Fibroblast of mammary gland (primary cell): ENCODE results near the gene PRKN.
A peak's percentile ranks its signal among the peaks of the same experiment; 100 is the strongest.

Experiments used
- DNase-seq: peaks from one replicate; pipeline ENCODE4 v3.0.0-alpha.2; 2010; ENCODE audit warnings: low read depth
- H3K4me3 ChIP-seq: 2 replicates; pipeline ENCODE4 v1.5.1; 2011; ENCODE audit warnings: low read depth, mild to moderate bottlenecking, low read length, moderate library complexity; ENCODE audit not compliant: control insufficient read depth
- TF ChIP-seq, protein P1 (sequence below): conservative IDR thresholded peaks from 2 replicates; pipeline ENCODE4 v1.5.1; 2011; ENCODE audit warnings: low read depth, low read length, inconsistent platforms; ENCODE audit not compliant: control insufficient read depth, insufficient read depth

PRKN gene

DNA sequence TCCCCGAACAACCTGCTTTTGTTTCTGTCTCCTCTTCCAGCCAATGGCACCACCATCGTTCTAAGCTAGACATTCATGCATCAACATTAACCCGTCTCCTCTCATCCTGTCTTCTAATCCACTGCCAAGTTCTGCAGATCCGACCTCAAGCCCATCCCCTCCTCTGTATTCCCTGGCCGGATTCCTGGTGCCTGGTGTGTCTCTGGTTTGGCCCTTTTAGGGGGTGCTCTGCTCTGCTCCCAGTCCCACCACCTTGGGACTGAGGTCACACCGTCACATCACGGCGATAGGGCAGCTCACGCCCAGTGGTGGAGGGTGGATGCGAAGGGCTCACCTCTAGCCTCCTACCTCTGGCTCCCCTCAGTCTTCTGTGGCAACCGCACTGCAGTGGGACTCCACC is 1351.2 kb downstream of the PRKN start:
- TF ChIP-seq, protein P1, sequence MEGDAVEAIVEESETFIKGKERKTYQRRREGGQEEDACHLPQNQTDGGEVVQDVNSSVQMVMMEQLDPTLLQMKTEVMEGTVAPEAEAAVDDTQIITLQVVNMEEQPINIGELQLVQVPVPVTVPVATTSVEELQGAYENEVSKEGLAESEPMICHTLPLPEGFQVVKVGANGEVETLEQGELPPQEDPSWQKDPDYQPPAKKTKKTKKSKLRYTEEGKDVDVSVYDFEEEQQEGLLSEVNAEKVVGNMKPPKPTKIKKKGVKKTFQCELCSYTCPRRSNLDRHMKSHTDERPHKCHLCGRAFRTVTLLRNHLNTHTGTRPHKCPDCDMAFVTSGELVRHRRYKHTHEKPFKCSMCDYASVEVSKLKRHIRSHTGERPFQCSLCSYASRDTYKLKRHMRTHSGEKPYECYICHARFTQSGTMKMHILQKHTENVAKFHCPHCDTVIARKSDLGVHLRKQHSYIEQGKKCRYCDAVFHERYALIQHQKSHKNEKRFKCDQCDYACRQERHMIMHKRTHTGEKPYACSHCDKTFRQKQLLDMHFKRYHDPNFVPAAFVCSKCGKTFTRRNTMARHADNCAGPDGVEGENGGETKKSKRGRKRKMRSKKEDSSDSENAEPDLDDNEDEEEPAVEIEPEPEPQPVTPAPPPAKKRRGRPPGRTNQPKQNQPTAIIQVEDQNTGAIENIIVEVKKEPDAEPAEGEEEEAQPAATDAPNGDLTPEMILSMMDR, result no peak
- DNase-seq, result no peak
- no peak overlapping the region for H3K4me3 ChIP-seq

DNA sequence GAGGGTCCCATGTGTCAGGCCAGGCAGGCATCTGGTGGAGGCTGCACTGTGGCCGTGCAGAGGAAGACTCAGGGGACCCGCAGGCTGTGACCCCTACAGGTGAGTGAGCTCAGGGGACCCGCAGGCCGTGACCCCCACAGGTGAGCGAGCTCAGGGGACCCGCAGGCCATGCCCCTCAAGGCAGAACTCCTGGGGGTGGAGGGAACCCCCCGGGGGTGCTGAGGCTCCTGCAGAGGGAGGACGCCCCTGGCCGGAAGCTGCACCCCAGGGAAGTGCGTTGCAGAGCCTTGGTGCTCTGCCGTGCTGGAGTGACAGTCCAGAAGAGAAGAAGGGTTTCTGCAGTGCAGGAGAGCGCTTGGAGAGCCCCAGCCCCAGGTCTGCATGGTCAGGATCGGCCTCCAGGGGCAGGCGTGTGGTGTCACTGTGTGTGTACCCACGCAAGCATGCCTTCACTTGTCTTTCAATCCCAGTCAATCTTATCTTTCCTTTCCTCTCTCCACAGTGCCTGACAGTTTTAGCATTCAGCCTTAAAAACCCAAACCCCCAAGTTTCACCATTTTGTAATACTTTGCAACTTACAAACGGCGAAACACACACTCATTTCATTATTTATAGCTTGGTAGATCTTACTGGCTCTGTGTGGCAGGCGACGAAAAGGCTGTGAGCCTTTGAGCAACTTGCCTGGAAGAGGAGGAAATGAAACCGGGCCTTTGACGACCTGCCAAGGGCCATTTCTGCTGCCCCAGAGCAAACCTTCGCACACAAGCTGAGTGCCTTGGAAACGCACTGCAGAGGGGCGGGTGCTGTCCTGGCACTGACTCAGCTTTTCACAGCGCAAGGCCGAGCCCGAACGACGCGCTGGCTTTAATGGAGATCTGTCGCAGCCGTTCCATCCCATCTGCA is 1352.3 kb downstream of the PRKN start:
- peak; percentile 28 for DNase-seq
- TF ChIP-seq, protein P1, result no peak
- no peak overlapping the region for H3K4me3 ChIP-seq

DNA sequence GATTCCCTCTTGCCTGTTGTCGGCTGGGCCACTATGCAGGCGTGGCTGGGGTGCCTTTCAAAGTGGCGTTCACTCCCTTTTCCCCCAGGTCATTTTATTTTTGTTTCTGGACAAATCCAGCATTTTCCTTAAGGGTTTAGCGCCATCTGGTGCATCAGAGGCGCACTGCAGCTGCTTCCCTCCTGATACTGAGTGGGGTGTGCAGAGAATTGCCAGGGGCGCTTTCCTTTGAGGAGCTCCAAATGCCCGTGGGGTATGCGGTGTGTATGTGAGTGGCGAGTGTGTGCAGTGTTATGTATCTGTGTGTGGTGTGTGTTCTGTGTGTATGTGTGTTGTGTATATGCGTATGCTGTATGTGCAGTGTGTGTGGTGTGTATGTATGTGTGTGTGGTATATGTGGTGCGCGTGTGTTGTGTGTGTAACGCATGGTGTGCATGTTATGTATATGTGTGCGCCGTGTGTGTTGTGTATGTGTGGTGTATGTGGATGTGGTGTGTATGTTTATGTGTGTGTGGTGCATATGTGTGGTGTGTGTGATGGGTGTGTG is 1353.6 kb downstream of the PRKN start:
- TF ChIP-seq, protein P1, result peak; percentile 95
- H3K4me3 ChIP-seq, result no peak overlapping the region
- peak; percentile 66 for DNase-seq

DNA sequence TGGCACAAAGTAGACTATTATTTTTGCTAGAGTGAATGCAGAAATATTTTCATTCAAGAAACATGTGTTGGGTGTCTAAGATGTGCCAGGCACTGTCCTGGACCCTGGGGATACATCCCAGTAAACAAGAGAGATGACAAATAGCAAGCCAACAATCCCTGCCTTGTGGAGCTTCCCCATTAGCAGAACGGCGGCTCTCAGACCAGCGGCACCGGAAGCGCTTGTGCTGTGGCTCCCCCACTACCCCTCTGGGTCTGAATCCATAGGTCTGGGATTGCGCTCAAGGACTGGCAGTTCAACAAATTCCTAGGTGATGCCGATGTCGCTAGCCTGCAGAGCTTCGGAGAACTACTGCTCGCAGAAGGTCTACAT is 1355.2 kb downstream of the PRKN start:
- TF ChIP-seq, protein P1, result no peak
- H3K4me3 ChIP-seq, result no peak overlapping the region
- no peak for DNase-seq

DNA sequence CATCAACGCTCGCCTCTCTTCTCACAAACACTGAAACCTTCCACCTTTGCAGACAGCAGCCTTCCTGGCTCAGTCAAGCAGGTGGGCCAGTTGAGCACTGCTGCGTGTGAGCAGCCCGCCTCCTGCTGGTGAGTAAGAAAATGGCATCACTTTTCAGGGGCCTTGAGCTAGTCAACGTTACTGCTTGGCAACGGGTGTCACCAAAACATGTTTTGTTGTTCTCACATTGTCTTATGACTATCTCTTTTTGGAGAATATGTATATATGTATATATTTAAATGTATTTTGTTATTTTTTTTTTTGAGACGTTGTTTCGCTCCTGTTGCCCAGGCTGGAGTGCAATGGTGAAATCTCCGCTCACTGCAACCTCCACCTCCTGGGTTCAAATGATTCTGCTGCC is 1356.7 kb downstream of the PRKN start:
- DNase-seq, result peak; percentile 80
- TF ChIP-seq, protein P1, result peak; percentile 99
- no peak overlapping the region for H3K4me3 ChIP-seq

DNA sequence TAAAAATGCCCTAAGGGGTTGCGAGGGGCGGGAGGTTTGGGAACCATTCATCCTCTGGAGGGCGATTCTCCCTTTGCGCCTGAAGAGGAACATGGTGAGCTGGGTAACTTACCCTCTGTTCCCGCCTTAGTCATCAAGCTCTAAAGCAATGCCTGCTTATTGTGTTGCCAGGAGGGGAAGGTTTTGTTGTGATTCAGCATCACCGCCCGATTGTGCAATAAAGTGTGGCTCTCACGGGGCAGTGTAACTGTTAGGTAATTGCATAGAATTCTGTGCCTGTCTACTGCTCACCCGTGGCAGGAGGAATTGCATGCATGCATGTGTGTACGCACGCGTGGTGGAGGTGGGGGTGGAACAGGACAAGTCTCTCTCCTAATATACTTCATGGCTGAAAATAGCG is 1358.2 kb downstream of the PRKN start:
- H3K4me3 ChIP-seq, result no peak overlapping the region
- TF ChIP-seq, protein P1, result peak; percentile 19
- peak; percentile 98 for DNase-seq
